ENCODE measurements around the gene PARM1.

The PARM1 gene

GRCh38 chr4:75036046-75036830 lies 103.3 kb downstream of the PARM1 start:
- DNase-seq: no peak

- no peak for DNase-seq
Measured at GRCh38 chr4:75037252-75037651, 104.3 kb downstream of the PARM1 start.

DNA sequence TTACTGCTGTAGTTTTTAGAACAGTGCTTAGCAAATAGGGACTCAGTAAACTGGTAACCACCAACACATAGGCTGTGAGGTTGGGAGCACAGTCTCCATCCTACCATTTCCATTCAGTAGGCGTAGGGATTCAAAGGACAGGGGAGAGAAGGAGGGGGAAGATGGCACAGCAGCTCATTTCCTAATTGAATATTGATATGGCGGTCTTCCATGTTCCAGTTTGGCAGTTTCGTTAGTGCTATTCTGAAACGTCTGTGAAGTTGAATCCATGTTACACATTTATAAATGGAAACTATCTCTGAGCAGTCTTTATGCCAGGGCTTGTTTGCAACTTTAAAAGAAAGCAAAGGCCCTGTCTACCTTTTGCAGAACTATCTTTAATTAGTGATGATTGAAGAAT lies 105.5 kb downstream of the PARM1 start:
- no peak for DNase-seq

DNA sequence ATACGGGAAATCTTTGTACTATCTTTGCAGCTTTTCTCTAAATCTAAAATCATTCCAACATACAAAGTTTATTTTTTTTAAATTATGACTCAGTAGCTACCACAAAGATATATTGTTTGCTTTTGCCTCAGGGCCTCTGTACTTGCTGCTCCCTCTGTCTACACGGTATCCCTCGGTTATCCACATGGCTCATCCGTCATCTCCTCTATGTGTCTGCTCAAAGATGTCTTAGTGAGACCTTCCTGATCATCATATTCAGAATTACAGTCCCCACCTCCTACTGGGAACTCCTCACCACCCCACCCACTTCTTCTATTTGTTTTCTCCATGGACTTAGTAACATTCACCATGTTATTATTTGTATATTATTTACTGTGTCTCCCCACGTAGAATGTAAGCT lies 107.8 kb downstream of the PARM1 start:
- no peak for DNase-seq

- no peak for DNase-seq
Measured at GRCh38 chr4:75042601-75043208, 109.8 kb downstream of the PARM1 start.

GRCh38 chr4:75046226-75046625 lies 113.3 kb downstream of the PARM1 start:
- DNase-seq: no peak

DNA sequence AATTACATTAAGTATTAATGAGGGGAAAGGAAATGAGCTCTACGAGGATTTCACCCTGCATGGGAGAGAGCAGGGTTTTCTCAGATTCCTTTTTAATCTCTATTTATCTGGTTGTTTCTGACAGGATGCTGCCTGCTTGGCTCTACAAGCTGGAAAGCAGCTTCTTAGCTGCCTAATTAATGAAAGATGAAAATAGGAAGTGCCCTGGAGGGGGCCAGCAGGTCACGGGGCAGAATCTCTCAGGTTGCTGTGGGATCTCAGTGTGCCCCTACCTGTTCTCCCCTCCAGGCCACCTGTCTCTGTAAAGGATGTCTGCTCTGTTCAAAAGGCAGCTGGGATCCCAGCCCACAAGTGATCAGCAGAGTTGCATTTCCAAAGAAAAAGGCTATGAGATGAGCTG lies 113.7 kb downstream of the PARM1 start:
- DNase-seq: no peak

GRCh38 chr4:75048208-75048879 lies 115.4 kb downstream of the PARM1 start:
- DNase-seq: no peak

GRCh38 chr4:75051431-75051830 lies 118.5 kb downstream of the PARM1 start:
- no peak for DNase-seq

GRCh38 chr4:75053352-75053751 lies 120.4 kb downstream of the PARM1 start:
- DNase-seq: no peak

GRCh38 chr4:75054078-75054477 lies 121.2 kb downstream of the PARM1 start:
- peak; percentile 5 for DNase-seq

GRCh38 chr4:75056277-75056676 lies 123.4 kb downstream of the PARM1 start:
- DNase-seq: no peak

DNA sequence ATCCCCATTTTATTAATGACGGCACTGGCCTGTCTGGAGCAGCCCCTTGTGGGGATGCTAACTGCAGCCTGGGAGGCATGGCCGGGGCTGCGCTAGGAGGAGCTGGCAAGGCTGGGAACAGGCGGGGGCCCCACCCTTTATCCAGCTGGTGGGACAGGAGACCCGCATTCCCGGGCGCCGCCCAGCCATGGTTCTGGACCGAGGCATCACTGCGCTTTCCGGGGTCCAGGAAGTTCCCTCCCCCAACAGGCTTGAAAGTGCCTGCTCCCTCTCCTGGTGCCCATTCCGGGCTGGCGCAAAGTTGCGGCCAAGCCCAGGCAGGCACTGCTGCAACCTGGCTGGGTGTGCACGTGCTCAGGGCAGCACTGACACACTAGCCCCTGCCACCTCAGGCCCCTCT lies 124.5 kb downstream of the PARM1 start:
- no peak for DNase-seq

GRCh38 chr4:75058486-75058885 lies 125.6 kb downstream of the PARM1 start:
- no peak for DNase-seq

DNA sequence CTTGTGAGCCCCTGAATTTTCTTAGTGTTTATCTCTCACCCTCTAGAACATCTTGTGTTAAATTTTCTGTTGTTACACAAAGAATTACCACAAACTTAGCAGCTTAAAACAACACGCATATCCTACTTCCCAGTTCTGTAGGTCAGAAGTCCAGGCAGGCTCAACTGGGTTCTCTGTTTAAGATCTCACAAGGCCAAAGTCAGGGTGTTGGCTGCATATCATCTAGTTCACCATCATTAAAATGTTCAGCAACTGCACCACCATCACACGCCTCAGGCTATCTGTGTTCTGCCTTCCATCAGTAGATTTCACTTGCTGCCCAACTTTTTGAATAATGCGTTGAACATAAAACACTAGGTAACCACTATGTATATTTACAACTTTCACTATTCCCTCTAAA lies 130.5 kb downstream of the PARM1 start:
- no peak for DNase-seq

DNA sequence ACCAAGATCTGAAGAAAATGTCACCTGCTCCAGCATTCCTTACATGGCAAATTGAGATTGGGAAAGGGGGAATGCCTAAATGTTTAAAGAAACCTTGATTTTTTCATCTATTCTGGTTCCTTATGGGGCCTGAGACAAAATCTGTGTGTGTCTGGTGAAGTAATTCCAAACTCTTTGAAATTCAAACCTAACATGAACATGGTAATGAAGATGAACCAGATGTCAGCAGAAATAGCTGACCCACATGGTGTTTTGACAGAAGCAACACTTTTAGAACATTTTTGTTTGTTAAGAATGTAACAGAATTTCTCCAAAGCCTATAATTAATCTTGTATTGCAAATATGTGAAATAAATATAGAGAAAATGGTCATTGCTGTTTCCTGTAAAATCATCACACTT lies 133.0 kb downstream of the PARM1 start:
- no peak for DNase-seq

- no peak for DNase-seq
Measured at GRCh38 chr4:75069493-75070074, 136.7 kb downstream of the PARM1 start.

GRCh38 chr4:75071317-75071716 lies 138.4 kb downstream of the PARM1 start:
- peak; percentile 86 for DNase-seq

DNA sequence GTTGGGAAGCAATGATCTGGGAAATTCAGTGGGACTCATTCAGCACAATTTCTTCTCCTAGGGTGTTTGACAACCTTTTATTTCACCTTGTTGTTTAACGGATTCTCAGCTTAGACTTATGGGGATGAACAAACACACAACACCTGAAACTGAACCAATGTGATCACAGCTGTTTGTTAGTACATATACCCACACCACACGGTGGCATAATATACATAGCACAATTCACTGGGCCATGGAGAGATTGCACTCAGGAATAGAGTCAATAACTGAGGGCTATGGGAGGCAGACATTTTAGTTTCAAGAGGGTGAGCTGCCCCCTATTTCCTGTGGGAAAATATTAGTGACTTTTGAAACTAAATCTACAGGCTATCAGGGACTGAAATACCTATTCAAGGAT lies 148.0 kb downstream of the PARM1 start:
- no peak for DNase-seq

- no peak for DNase-seq
Measured at GRCh38 chr4:75081561-75081960, 148.6 kb downstream of the PARM1 start.

DNA sequence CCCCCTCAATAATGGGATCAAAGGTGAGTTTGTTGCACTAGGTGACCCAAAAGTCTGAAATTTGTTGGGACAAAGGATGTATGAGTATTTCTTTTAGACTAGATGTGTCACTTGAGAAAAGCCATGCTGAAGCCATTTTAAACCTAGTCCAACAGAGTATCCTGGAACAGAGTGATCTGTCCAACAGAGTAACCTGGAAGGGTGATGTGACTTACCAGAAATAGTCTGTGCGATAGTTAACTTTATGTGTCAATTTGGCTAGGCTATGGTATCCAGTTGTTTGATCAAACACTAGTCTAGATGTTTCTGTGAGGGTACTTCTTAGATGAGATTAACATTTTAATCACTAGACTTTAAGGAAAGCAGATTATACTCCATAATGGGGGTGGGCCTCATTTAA lies 154.5 kb downstream of the PARM1 start:
- no peak for DNase-seq

- no peak for DNase-seq
Measured at GRCh38 chr4:75087865-75088264, 154.9 kb downstream of the PARM1 start.

- DNase-seq: no peak
Measured at GRCh38 chr4:75089206-75089605, 156.3 kb downstream of the PARM1 start.

- DNase-seq: no peak
Measured at GRCh38 chr4:75099321-75099720, 166.4 kb downstream of the PARM1 start.

All from NCI-H82 (cell line).